ENCODE data around the gene PIGO.

- TF ChIP-seq CTCF (IDR thresholded peaks at IDR 0.05 in 2 of 3, conservative IDR thresholded peaks at IDR 0.05 in 1 of 3; ENCODE audit: insufficient read depth in 2 of 3, low read depth in 1 of 3, low read length in 3 of 3) (no peak), ILK (tag; IDR thresholded peaks at IDR 0.05; ENCODE audit: borderline replicate concordance, low read depth) (no peak), SP2 (IDR thresholded peaks at IDR 0.05; ENCODE audit: extremely low read depth, low read depth, low read length, poor library complexity, severe bottlenecking) (no peak), HNRNPH1 (optimal IDR thresholded peaks at IDR 0.05; ENCODE audit: low read depth, low read length) (no peak)
These were observed 19.5 kb downstream of the PIGO start for GRCh38 chr9:35076848-35077247.

Data from K562 (cell line).